ENCODE results near the gene PPP3CA. TPM values are rescaled to one million over a fixed set of nuclear protein-coding genes. Genes with fewer than 3 reads are reported as not detected.

Gene PPP3CA
- total RNA-seq, 2 donors from 2014 or later: 36.6 to 39.2 TPM

GRCh38 chr4:101019313-101019712, 328.0 kb downstream of the PPP3CA start:
- peaks cover 4% of the 10 kb centered on the region for H3K9me3 ChIP-seq (ENCODE audit: control insufficient read depth, low read length)

GRCh38 chr4:101018836-101019235, 328.5 kb downstream of the PPP3CA start:
- no peak overlapping the region for H3K4me3 Mint-ChIP-seq
- H3K9ac ChIP-seq (ENCODE audit: extremely low read depth, low read length, poor library complexity, severe bottlenecking): no peak overlapping the region
- H3K9me3 Mint-ChIP-seq: no peaks in the 10 kb centered on the region
- peaks cover 21% of the 10 kb centered on the region for H3K4me1 Mint-ChIP-seq
- TF ChIP-seq CTCF (conservative IDR thresholded peaks at IDR 0.05): no peak
- no peaks in the 10 kb centered on the region for H3K27me3 ChIP-seq (ENCODE audit: control insufficient read depth, insufficient read depth, low read length, poor library complexity, severe bottlenecking)
- DNase-seq: no peak
- H3K36me3 Mint-ChIP-seq (ENCODE audit: low read depth): peaks cover 16% of the 10 kb centered on the region
- peaks cover 4% of the 10 kb centered on the region for H3K9me3 ChIP-seq (ENCODE audit: control insufficient read depth, low read length)
- no peaks in the 10 kb centered on the region for H3K27me3 Mint-ChIP-seq (ENCODE audit: insufficient read depth)
- no peak overlapping the region for H3K27ac ChIP-seq (ENCODE audit: low read depth, low read length)
- 94 to 95% methylated on average over 5 of the region's 5 CpGs for WGBS, 2 experiments (ENCODE audit: insufficient coverage in 1 of 2, insufficient read length in 1 of 2)
- peaks cover 6% of the 10 kb centered on the region for H3K36me3 ChIP-seq (ENCODE audit: control insufficient read depth, insufficient read depth, low read length)
- no peak overlapping the region for H3K27ac Mint-ChIP-seq
- H3K4me1 ChIP-seq (ENCODE audit: control insufficient read depth, insufficient read depth, low read length): peaks cover 12% of the 10 kb centered on the region
- no peak overlapping the region for H3K4me3 ChIP-seq (ENCODE audit: low read length)

More at GRCh38 chr4:101019313-101019712, 328.0 kb downstream of the PPP3CA start:
- no peaks in the 10 kb centered on the region for H3K27me3 Mint-ChIP-seq (ENCODE audit: insufficient read depth)
- no peak overlapping the region for H3K9ac ChIP-seq (ENCODE audit: extremely low read depth, low read length, poor library complexity, severe bottlenecking)
- H3K36me3 ChIP-seq (ENCODE audit: control insufficient read depth, insufficient read depth, low read length): peaks cover 6% of the 10 kb centered on the region
- peaks cover 16% of the 10 kb centered on the region for H3K36me3 Mint-ChIP-seq (ENCODE audit: low read depth)
- TF ChIP-seq CTCF (conservative IDR thresholded peaks at IDR 0.05): no peak
- WGBS, 2 experiments (ENCODE audit: insufficient coverage in 1 of 2, insufficient read length in 1 of 2): 89 to 100% methylated on average over 3 to 4 of the region's 4 CpGs
- H3K4me1 ChIP-seq (ENCODE audit: control insufficient read depth, insufficient read depth, low read length): peaks cover 12% of the 10 kb centered on the region
- H3K27ac ChIP-seq (ENCODE audit: low read depth, low read length): no peak overlapping the region
- H3K9me3 Mint-ChIP-seq: no peaks in the 10 kb centered on the region
- peak overlapping the region; percentile 7 for H3K27ac Mint-ChIP-seq
- H3K4me3 ChIP-seq (ENCODE audit: low read length): no peak overlapping the region
- peaks cover 21% of the 10 kb centered on the region for H3K4me1 Mint-ChIP-seq
- no peak overlapping the region for H3K4me3 Mint-ChIP-seq
- peak; percentile 49 for DNase-seq
- H3K27me3 ChIP-seq (ENCODE audit: control insufficient read depth, insufficient read depth, low read length, poor library complexity, severe bottlenecking): no peaks in the 10 kb centered on the region

- no peak for TF ChIP-seq CTCF (conservative IDR thresholded peaks at IDR 0.05)
- H3K27me3 Mint-ChIP-seq (ENCODE audit: insufficient read depth): no peaks in the 10 kb centered on the region
- H3K27ac ChIP-seq (ENCODE audit: low read depth, low read length): no peak overlapping the region
- no peak overlapping the region for H3K27ac Mint-ChIP-seq
- H3K9me3 ChIP-seq (ENCODE audit: control insufficient read depth, low read length): peaks cover 4% of the 10 kb centered on the region
- H3K36me3 ChIP-seq (ENCODE audit: control insufficient read depth, insufficient read depth, low read length): no peaks in the 10 kb centered on the region
- DNase-seq: no peak
- H3K4me1 ChIP-seq (ENCODE audit: control insufficient read depth, insufficient read depth, low read length): no peaks in the 10 kb centered on the region
- H3K9me3 Mint-ChIP-seq: no peaks in the 10 kb centered on the region
- H3K4me3 ChIP-seq (ENCODE audit: low read length): no peak overlapping the region
- peaks cover 6% of the 10 kb centered on the region for H3K36me3 Mint-ChIP-seq (ENCODE audit: low read depth)
- H3K27me3 ChIP-seq (ENCODE audit: control insufficient read depth, insufficient read depth, low read length, poor library complexity, severe bottlenecking): no peaks in the 10 kb centered on the region
- H3K4me3 Mint-ChIP-seq: no peak overlapping the region
- WGBS, 2 experiments (ENCODE audit: insufficient coverage in 1 of 2, insufficient read length in 1 of 2): 80 to 93% methylated on average over 1 to 2 of the region's 3 CpGs
- no peak overlapping the region for H3K9ac ChIP-seq (ENCODE audit: extremely low read depth, low read length, poor library complexity, severe bottlenecking)
- H3K4me1 Mint-ChIP-seq: no peaks in the 10 kb centered on the region
Measured at GRCh38 chr4:101014417-101014816, 332.9 kb downstream of the PPP3CA start.
